WTC11 (cell line): ENCODE data around the gene EME2. TPM values are rescaled to one million over a fixed set of nuclear protein-coding genes. Genes with fewer than 3 reads are reported as not detected.

ENCODE experiments used
- ATAC-seq: fragments of 200-7000 bp; cut with Tn5 transposase; 2 replicates; pipeline ENCODE4 v1.10.0; 2021; ENCODE audit warnings: mild to moderate bottlenecking, moderate library complexity
- CTCF ChIA-PET: fragments of 300-600 bp; sonication (Branson Sonifier 250); formaldehyde crosslinking; loops from one replicate; lab custom pipeline; 2021; ENCODE audit warnings: antibody characterized with exemption; lab: Charles Lee
- POLR2A ChIA-PET: fragments of 350-600 bp; sonication (Branson Sonifier 250); formaldehyde crosslinking; loops from one replicate; lab custom pipeline; 2021; ENCODE audit warnings: antibody characterized with exemption; lab: Charles Lee
- DNase-seq: peaks from one replicate; pipeline ENCODE4 v3.0.0; 2021; ENCODE audit warnings: low spot score
- H3K27ac Mint-ChIP-seq: 2 replicates; pipeline ENCODE4 v1.8.0; 2021; ENCODE audit warnings: mixed read lengths
- H3K27me3 Mint-ChIP-seq: 2 replicates; pipeline ENCODE4 v1.8.0; 2021; ENCODE audit warnings: low read depth, mild to moderate bottlenecking, moderate library complexity, mixed read lengths
- H3K36me3 Mint-ChIP-seq: 2 replicates; pipeline ENCODE4 v1.8.0; 2021; ENCODE audit warnings: mixed read lengths
- H3K4me1 Mint-ChIP-seq: 2 replicates; pipeline ENCODE4 v1.8.0; 2022; ENCODE audit warnings: mixed read lengths
- H3K4me3 Mint-ChIP-seq: 2 replicates; pipeline ENCODE4 v1.8.0; 2021; ENCODE audit warnings: mild to moderate bottlenecking, moderate library complexity, mixed read lengths
- H3K9me3 Mint-ChIP-seq: 2 replicates; pipeline ENCODE4 v1.8.0; 2021; ENCODE audit warnings: mixed read lengths
- ARID4B ChIP-seq: sonication (generic); formaldehyde crosslinking; IDR thresholded peaks from 2 replicates; pipeline ENCODE4 v1.8.0; 2023; ENCODE audit warnings: missing genetic modification reagents, mild to moderate bottlenecking, borderline replicate concordance
- ATF2 ChIP-seq: sonication (generic); formaldehyde crosslinking; IDR thresholded peaks from 2 replicates; pipeline ENCODE4 v1.8.1; 2022; ENCODE audit warnings: low read depth, missing genetic modification reagents, borderline replicate concordance
- CREM ChIP-seq: sonication (generic); formaldehyde crosslinking; IDR thresholded peaks from 2 replicates; pipeline ENCODE4 v1.8.1; 2022; ENCODE audit warnings: mild to moderate bottlenecking, missing genetic modification reagents, moderate library complexity
- CTCF ChIP-seq: fragments of 200-600 bp; IDR thresholded peaks from 2 replicates; pipeline ENCODE4 v1.8.0; 2022; ENCODE audit warnings: antibody characterized with exemption
- ELF4 ChIP-seq: sonication (generic); formaldehyde crosslinking; IDR thresholded peaks from 2 replicates; pipeline ENCODE4 v1.8.1; 2022; ENCODE audit warnings: low read depth, mild to moderate bottlenecking, moderate library complexity, missing genetic modification reagents
- FOXJ3 ChIP-seq: sonication (generic); formaldehyde crosslinking; IDR thresholded peaks from 2 replicates; pipeline ENCODE4 v1.9.0; 2021; ENCODE audit warnings: missing genetic modification reagents, mild to moderate bottlenecking, borderline replicate concordance
- GTF2I ChIP-seq: fragments of 250-450 bp; sonication (Bioruptor Pico); conservative IDR thresholded peaks from 2 replicates; pipeline ENCODE4 v1.4.0; 2021; ENCODE audit warnings: mild to moderate bottlenecking
- JAZF1 ChIP-seq: fragments of 250-450 bp; sonication (Bioruptor Pico); IDR thresholded peaks from 2 replicates; pipeline ENCODE4 v1.9.0; 2021; ENCODE audit warnings: moderate library complexity, mild to moderate bottlenecking, inconsistent platforms
- TCF7 ChIP-seq: sonication (generic); formaldehyde crosslinking; IDR thresholded peaks from 2 replicates; pipeline ENCODE4 v1.8.0; 2022; ENCODE audit warnings: mild to moderate bottlenecking, low read depth, missing genetic modification reagents, moderate library complexity
- TEAD1 ChIP-seq: sonication (generic); formaldehyde crosslinking; IDR thresholded peaks from 2 replicates; pipeline ENCODE4 v1.8.0; 2022; ENCODE audit warnings: mild to moderate bottlenecking, missing genetic modification reagents
- USF2 ChIP-seq: sonication (generic); formaldehyde crosslinking; IDR thresholded peaks from 2 replicates; pipeline ENCODE4 v1.8.1; 2023; ENCODE audit warnings: mild to moderate bottlenecking, missing genetic modification reagents, moderate library complexity
- total RNA-seq: library from RNA; stranded (reverse); gene quantifications from 3 replicates; pipeline ENCODE4 v1.2.3, GENCODE V29; 2021
- TF ChIP-seq, protein P1 (sequence below): sonication (generic); formaldehyde crosslinking; IDR thresholded peaks from 2 replicates; pipeline ENCODE4 v1.8.0; 2022; ENCODE audit warnings: mild to moderate bottlenecking, missing genetic modification reagents
- TF ChIP-seq, protein P2 (sequence below): fragments of 250-450 bp; sonication (Bioruptor Pico); IDR thresholded peaks from 2 replicates; pipeline ENCODE4 v1.9.0; 2021; ENCODE audit warnings: mild to moderate bottlenecking, borderline replicate concordance
- TF ChIP-seq, protein P3 (sequence below): sonication (generic); formaldehyde crosslinking; conservative IDR thresholded peaks from 2 replicates; pipeline ENCODE4 v1.8.1; 2023; ENCODE audit warnings: mild to moderate bottlenecking, low read depth, missing genetic modification reagents, moderate library complexity

The EME2 gene
- total RNA-seq, 1 experiment from 2014 or later, result 23.2 TPM

DNA sequence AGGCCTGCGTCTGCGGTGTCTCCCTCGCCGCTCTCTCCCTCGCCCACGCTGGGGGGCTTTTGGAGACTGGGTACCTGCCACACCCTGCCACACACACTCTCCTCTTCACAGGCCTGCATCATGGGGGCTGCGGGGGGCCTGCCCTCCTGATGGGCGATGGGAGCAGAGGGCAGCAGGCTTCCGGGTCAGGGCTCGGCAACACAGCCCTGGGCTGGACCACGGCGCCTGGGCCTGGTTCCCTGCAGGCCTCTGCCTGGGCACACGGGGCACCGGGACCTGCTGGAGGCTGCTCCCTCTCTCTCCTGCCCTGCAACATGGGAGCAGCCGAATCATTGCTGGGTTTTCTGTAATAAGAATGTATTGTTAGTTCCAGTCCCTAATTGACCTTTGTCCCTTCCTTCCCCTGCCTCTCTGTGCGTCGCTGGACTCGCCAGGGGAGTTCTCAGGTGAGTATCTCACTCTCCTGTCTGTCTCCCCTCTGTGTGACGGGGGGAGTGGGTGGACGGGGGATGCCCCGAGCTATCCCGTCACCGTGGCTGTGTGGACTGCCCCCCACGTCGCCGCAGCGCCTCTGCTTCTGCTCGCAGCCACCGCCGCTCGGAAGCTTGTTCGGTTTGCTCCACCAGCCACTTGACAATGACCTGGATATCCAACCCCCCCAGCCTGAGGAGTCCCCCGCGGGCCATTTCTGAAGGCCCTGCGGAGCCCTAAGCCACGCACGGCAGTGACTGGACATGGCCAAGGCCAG lies 14.7 kb upstream of the EME2 start (continued):
- TF ChIP-seq GTF2I (CRISPR knock-in tag) (no peak), ELF4 (CRISPR knock-in tag) (no peak)
- TF ChIP-seq, all 79 proteins: peak for 0

- no peak overlapping the region for H3K27ac Mint-ChIP-seq
- no peaks in the 10 kb centered on the region for H3K4me1 Mint-ChIP-seq
- H3K4me3 Mint-ChIP-seq, result no peak overlapping the region
- POLR2A ChIA-PET, result no interaction called here
- CTCF ChIA-PET, result no interaction called here
- TF ChIP-seq, protein P1, sequence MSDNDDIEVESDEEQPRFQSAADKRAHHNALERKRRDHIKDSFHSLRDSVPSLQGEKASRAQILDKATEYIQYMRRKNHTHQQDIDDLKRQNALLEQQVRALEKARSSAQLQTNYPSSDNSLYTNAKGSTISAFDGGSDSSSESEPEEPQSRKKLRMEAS (CRISPR knock-in tag), result no peak
- TF ChIP-seq ATF2 (CRISPR knock-in tag) (no peak), JAZF1 (CRISPR knock-in tag) (no peak), ARID4B (CRISPR knock-in tag) (no peak), TEAD1 (no peak)
- TF ChIP-seq, protein P2, sequence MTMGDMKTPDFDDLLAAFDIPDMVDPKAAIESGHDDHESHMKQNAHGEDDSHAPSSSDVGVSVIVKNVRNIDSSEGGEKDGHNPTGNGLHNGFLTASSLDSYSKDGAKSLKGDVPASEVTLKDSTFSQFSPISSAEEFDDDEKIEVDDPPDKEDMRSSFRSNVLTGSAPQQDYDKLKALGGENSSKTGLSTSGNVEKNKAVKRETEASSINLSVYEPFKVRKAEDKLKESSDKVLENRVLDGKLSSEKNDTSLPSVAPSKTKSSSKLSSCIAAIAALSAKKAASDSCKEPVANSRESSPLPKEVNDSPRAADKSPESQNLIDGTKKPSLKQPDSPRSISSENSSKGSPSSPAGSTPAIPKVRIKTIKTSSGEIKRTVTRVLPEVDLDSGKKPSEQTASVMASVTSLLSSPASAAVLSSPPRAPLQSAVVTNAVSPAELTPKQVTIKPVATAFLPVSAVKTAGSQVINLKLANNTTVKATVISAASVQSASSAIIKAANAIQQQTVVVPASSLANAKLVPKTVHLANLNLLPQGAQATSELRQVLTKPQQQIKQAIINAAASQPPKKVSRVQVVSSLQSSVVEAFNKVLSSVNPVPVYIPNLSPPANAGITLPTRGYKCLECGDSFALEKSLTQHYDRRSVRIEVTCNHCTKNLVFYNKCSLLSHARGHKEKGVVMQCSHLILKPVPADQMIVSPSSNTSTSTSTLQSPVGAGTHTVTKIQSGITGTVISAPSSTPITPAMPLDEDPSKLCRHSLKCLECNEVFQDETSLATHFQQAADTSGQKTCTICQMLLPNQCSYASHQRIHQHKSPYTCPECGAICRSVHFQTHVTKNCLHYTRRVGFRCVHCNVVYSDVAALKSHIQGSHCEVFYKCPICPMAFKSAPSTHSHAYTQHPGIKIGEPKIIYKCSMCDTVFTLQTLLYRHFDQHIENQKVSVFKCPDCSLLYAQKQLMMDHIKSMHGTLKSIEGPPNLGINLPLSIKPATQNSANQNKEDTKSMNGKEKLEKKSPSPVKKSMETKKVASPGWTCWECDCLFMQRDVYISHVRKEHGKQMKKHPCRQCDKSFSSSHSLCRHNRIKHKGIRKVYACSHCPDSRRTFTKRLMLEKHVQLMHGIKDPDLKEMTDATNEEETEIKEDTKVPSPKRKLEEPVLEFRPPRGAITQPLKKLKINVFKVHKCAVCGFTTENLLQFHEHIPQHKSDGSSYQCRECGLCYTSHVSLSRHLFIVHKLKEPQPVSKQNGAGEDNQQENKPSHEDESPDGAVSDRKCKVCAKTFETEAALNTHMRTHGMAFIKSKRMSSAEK (CRISPR knock-in tag), result no peak
- no peak for ATAC-seq
- no peaks in the 10 kb centered on the region for H3K27me3 Mint-ChIP-seq
- no peak for DNase-seq
- H3K9me3 Mint-ChIP-seq, result no peaks in the 10 kb centered on the region
- H3K36me3 Mint-ChIP-seq, result peaks cover 3% of the 10 kb centered on the region; the same call in 1 of the 2 replicates
Measured at GRCh38 chr16:1758923-1759322, 13.7 kb upstream of the EME2 start.

GRCh38 chr16:1759511-1759910 lies 13.1 kb upstream of the EME2 start:
- no peak for ATAC-seq
- Mint-ChIP-seq H3K9me3 (no peaks in the 10 kb centered on the region), H3K36me3 (peaks cover 3% of the 10 kb centered on the region; the same call in 1 of the 2 replicates), H3K27ac (no peak overlapping the region), H3K4me3 (no peak overlapping the region), H3K4me1 (no peaks in the 10 kb centered on the region), H3K27me3 (no peaks in the 10 kb centered on the region)
- no peak for DNase-seq
- ChIA-PET CTCF (no interaction called here), POLR2A (no interaction called here)
- no peak for TF ChIP-seq CREM
- TF ChIP-seq, protein P3, sequence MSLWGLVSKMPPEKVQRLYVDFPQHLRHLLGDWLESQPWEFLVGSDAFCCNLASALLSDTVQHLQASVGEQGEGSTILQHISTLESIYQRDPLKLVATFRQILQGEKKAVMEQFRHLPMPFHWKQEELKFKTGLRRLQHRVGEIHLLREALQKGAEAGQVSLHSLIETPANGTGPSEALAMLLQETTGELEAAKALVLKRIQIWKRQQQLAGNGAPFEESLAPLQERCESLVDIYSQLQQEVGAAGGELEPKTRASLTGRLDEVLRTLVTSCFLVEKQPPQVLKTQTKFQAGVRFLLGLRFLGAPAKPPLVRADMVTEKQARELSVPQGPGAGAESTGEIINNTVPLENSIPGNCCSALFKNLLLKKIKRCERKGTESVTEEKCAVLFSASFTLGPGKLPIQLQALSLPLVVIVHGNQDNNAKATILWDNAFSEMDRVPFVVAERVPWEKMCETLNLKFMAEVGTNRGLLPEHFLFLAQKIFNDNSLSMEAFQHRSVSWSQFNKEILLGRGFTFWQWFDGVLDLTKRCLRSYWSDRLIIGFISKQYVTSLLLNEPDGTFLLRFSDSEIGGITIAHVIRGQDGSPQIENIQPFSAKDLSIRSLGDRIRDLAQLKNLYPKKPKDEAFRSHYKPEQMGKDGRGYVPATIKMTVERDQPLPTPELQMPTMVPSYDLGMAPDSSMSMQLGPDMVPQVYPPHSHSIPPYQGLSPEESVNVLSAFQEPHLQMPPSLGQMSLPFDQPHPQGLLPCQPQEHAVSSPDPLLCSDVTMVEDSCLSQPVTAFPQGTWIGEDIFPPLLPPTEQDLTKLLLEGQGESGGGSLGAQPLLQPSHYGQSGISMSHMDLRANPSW (CRISPR knock-in tag), result no peak
- no peak for TF ChIP-seq JAZF1 (CRISPR knock-in tag)
- no peak for TF ChIP-seq FOXJ3 (CRISPR knock-in tag)
- no peak for TF ChIP-seq TCF7 (CRISPR knock-in tag)
- TF ChIP-seq CTCF, result no peak
- TF ChIP-seq USF2 (CRISPR knock-in tag), result no peak
